ENCODE measurements around the gene IGSF5. TPM values are rescaled to one million over a fixed set of nuclear protein-coding genes. Genes with fewer than 3 reads are reported as not detected.

IGSF5 gene
- total RNA-seq, 1 donor from 2014 or later = 1.5 TPM

DNA sequence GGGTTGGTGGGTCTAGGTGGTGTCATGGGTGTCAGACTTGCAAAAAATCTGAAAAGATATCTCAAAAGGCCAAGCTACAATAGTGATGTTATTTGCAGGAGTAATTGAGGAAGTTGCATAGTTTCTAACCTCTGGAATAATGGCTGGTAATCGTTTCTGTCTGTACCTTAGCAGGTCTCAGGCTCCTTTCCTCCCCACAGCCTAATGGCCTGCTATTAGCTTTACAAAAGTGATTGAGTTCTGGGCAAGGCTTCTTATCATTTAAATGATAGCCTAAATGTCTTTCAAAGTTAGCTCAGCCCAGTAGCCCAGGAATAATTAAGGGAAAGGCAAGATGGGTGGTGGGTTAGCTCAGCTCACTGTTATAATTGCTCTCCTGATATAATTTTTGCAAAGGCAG is 37.7 kb upstream of the IGSF5 start:
- H3K36me3 Mint-ChIP-seq = no peaks in the 10 kb centered on the region
- no peaks in the 10 kb centered on the region for H3K27me3 Mint-ChIP-seq
- TF ChIP-seq, protein P1, sequence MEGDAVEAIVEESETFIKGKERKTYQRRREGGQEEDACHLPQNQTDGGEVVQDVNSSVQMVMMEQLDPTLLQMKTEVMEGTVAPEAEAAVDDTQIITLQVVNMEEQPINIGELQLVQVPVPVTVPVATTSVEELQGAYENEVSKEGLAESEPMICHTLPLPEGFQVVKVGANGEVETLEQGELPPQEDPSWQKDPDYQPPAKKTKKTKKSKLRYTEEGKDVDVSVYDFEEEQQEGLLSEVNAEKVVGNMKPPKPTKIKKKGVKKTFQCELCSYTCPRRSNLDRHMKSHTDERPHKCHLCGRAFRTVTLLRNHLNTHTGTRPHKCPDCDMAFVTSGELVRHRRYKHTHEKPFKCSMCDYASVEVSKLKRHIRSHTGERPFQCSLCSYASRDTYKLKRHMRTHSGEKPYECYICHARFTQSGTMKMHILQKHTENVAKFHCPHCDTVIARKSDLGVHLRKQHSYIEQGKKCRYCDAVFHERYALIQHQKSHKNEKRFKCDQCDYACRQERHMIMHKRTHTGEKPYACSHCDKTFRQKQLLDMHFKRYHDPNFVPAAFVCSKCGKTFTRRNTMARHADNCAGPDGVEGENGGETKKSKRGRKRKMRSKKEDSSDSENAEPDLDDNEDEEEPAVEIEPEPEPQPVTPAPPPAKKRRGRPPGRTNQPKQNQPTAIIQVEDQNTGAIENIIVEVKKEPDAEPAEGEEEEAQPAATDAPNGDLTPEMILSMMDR (conservative IDR thresholded peaks at IDR 0.05) = no peak
- H3K4me3 Mint-ChIP-seq = no peak overlapping the region
- H3K4me1 Mint-ChIP-seq (ENCODE audit: unreplicated experiment) = peaks cover 4% of the 10 kb centered on the region
- DNase-seq (ENCODE audit: extremely low spot score, unreplicated experiment) = no peak
- H3K9me3 Mint-ChIP-seq = no peaks in the 10 kb centered on the region
- H3K27ac Mint-ChIP-seq = no peak overlapping the region

GRCh38 chr21:39710866-39711265 is 34.1 kb upstream of the IGSF5 start:
- TF ChIP-seq, protein P1 (conservative IDR thresholded peaks at IDR 0.05) = no peak
- peaks cover 14% of the 10 kb centered on the region for H3K4me1 Mint-ChIP-seq (ENCODE audit: unreplicated experiment)
- no peaks in the 10 kb centered on the region for H3K36me3 Mint-ChIP-seq
- no peak for DNase-seq (ENCODE audit: extremely low spot score, unreplicated experiment)
- H3K9me3 Mint-ChIP-seq = no peaks in the 10 kb centered on the region
- no peak overlapping the region for H3K27ac Mint-ChIP-seq
- H3K4me3 Mint-ChIP-seq = no peak overlapping the region
- no peaks in the 10 kb centered on the region for H3K27me3 Mint-ChIP-seq

GRCh38 chr21:39712273-39712672 is 32.7 kb upstream of the IGSF5 start:
- H3K4me1 Mint-ChIP-seq (ENCODE audit: unreplicated experiment) = peaks cover 11% of the 10 kb centered on the region
- H3K27me3 Mint-ChIP-seq = no peaks in the 10 kb centered on the region
- TF ChIP-seq, protein P1 (conservative IDR thresholded peaks at IDR 0.05) = no peak
- no peak overlapping the region for H3K27ac Mint-ChIP-seq
- H3K4me3 Mint-ChIP-seq = no peak overlapping the region
- H3K9me3 Mint-ChIP-seq = no peaks in the 10 kb centered on the region
- DNase-seq (ENCODE audit: extremely low spot score, unreplicated experiment) = no peak
- no peaks in the 10 kb centered on the region for H3K36me3 Mint-ChIP-seq

- H3K27me3 Mint-ChIP-seq = no peaks in the 10 kb centered on the region
- no peaks in the 10 kb centered on the region for H3K36me3 Mint-ChIP-seq
These were observed 32.0 kb upstream of the IGSF5 start for GRCh38 chr21:39712976-39713375.

GRCh38 chr21:39713905-39714304 is 31.1 kb upstream of the IGSF5 start:
- Mint-ChIP-seq H3K36me3 (no peaks in the 10 kb centered on the region), H3K4me1 (ENCODE audit: unreplicated experiment) (peaks cover 10% of the 10 kb centered on the region), H3K4me3 (no peak overlapping the region), H3K27ac (no peak overlapping the region), H3K9me3 (no peaks in the 10 kb centered on the region), H3K27me3 (no peaks in the 10 kb centered on the region)
- TF ChIP-seq, protein P1 (conservative IDR thresholded peaks at IDR 0.05) = no peak
- no peak for DNase-seq (ENCODE audit: extremely low spot score, unreplicated experiment)

More at GRCh38 chr21:39712976-39713375, 32.0 kb upstream of the IGSF5 start:
- H3K27ac Mint-ChIP-seq = no peak overlapping the region
- TF ChIP-seq, protein P1 (conservative IDR thresholded peaks at IDR 0.05) = peak; percentile 37
- no peak overlapping the region for H3K4me3 Mint-ChIP-seq
- peaks cover 10% of the 10 kb centered on the region for H3K4me1 Mint-ChIP-seq (ENCODE audit: unreplicated experiment)
- H3K9me3 Mint-ChIP-seq = no peaks in the 10 kb centered on the region
- DNase-seq (ENCODE audit: extremely low spot score, unreplicated experiment) = no peak

DNA sequence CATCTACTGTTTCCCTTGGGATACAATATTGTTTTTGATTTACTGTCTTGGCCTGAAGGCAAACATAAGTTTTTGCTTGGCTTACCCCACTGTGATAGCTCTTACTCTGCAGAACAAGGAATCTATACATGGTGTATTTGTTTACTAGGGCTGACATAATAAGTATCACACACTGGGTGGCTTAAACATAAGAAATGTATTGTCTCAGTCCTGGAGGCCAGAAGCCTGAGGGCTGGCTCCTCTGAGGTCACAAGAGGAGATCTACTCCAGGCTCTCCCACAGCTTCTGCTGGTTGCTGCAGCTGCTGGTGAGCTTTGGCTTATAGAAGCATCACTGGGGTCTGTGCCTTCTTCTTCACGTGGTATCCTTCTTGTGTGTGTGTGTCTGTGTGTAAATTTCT is 30.7 kb upstream of the IGSF5 start:
- H3K4me3 Mint-ChIP-seq = no peak overlapping the region
- peaks cover under 1% of the 10 kb centered on the region for H3K9me3 Mint-ChIP-seq
- H3K27me3 Mint-ChIP-seq = no peaks in the 10 kb centered on the region

More for the DNA sequence above, 30.7 kb upstream of the IGSF5 start:
- no peaks in the 10 kb centered on the region for H3K36me3 Mint-ChIP-seq
- TF ChIP-seq, protein P1 (conservative IDR thresholded peaks at IDR 0.05) = no peak
- H3K27ac Mint-ChIP-seq = no peak overlapping the region
- DNase-seq (ENCODE audit: extremely low spot score, unreplicated experiment) = no peak
- peaks cover 10% of the 10 kb centered on the region for H3K4me1 Mint-ChIP-seq (ENCODE audit: unreplicated experiment)

Measured in type B pancreatic cell (in vitro differentiated cells).